GM12875 (cell line): ENCODE data around the gene CCDC148.
"Not testable (repeated sequence)": the region's sequence is repeated elsewhere in the genome, so short reads cannot be mapped to it uniquely, and the experiment has no call there.

Experiments
- H3K4me3 ChIP-seq: one replicate; pipeline ENCODE4 v1.5.1; 2011; ENCODE audit warnings: low read depth, low read length, control low read depth
- TF ChIP-seq, protein P1 (sequence below): IDR thresholded peaks from 2 replicates; pipeline ENCODE4 v1.5.1; 2011; ENCODE audit warnings: low read depth, mild to moderate bottlenecking, control low read depth, inconsistent platforms, low read length, moderate library complexity, borderline replicate concordance; ENCODE audit not compliant: insufficient read depth

Gene CCDC148

GRCh38 chr2:158457826-158458616 lies 1.5 kb upstream of the CCDC148 start:
- H3K4me3 ChIP-seq: peak overlapping the region; percentile 88
- TF ChIP-seq, protein P1, sequence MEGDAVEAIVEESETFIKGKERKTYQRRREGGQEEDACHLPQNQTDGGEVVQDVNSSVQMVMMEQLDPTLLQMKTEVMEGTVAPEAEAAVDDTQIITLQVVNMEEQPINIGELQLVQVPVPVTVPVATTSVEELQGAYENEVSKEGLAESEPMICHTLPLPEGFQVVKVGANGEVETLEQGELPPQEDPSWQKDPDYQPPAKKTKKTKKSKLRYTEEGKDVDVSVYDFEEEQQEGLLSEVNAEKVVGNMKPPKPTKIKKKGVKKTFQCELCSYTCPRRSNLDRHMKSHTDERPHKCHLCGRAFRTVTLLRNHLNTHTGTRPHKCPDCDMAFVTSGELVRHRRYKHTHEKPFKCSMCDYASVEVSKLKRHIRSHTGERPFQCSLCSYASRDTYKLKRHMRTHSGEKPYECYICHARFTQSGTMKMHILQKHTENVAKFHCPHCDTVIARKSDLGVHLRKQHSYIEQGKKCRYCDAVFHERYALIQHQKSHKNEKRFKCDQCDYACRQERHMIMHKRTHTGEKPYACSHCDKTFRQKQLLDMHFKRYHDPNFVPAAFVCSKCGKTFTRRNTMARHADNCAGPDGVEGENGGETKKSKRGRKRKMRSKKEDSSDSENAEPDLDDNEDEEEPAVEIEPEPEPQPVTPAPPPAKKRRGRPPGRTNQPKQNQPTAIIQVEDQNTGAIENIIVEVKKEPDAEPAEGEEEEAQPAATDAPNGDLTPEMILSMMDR: peak; percentile 68

- TF ChIP-seq, protein P1: 0 out of 2 replicates have a peak, but pooled peaks have one; percentile 3
- H3K4me3 ChIP-seq: peak overlapping the region; percentile 88
Measured at GRCh38 chr2:158457092-158457825, 706 bp upstream of the CCDC148 start.

DNA sequence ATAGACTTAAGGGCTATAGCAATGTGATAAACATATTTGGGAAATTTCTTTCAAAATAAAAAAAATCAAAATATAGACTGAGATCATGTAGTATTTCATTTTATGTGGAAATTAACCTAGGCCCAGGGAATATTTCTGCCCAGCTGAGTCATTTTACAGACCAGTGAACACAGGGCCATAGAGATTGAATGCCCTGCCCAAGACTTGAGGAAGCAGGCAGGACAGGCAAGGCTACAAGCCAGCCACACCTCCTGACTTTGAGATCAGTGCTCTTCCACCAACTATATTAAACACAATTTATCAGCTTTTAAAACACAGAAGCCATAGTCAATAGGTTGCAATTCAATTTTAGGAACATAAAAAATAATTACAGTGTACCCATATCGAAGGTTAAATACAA lies 12.9 kb downstream of the CCDC148 start:
- TF ChIP-seq, protein P1: no peak

DNA sequence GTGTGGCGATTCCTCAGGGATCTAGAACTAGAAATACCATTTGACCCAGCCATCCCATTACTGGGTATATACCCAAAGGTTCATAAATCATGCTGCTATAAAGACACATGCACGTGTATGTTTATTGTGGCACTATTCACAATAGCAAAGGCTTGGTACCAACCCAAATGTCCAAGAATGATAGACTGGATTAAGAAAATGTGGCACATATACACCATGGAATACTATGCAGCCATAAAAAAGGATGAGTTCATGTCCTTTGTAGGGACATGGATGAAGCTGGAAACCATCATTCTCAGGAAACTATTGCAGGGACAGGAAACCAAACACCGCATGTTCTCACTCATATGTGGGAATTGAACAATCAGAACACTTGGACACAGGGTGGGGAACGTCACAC lies 17.5 kb downstream of the CCDC148 start:
- H3K4me3 ChIP-seq: not testable (repeated sequence)

More for the DNA sequence above, 12.9 kb downstream of the CCDC148 start:
- no peak overlapping the region for H3K4me3 ChIP-seq

DNA sequence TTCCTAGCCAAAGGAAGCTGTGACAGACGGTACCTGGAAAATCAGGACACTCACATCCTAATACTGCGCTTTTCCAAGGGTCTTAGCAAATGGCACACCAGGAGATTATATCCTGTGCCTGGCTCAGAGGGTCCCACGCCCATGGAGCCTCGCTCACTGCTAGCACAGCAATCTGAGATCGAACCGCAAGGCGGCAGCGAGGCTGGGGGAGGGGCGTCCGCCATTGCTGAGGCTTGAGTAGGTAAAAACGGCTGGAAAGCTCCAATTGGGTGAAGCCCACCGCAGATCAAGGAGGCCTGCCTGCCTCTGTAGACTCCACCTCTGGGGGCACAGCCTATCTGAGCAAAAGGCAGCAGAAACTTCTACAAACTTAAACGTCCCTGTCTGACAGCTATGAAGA lies 22.8 kb downstream of the CCDC148 start:
- H3K4me3 ChIP-seq: not testable (repeated sequence)

GRCh38 chr2:158432117-158432516 lies 24.4 kb downstream of the CCDC148 start:
- TF ChIP-seq, protein P1: no peak

GRCh38 chr2:158414538-158414937 lies 42.0 kb downstream of the CCDC148 start:
- TF ChIP-seq, protein P1: no peak
- no peak overlapping the region for H3K4me3 ChIP-seq

More at GRCh38 chr2:158432117-158432516, 24.4 kb downstream of the CCDC148 start:
- no peak overlapping the region for H3K4me3 ChIP-seq

DNA sequence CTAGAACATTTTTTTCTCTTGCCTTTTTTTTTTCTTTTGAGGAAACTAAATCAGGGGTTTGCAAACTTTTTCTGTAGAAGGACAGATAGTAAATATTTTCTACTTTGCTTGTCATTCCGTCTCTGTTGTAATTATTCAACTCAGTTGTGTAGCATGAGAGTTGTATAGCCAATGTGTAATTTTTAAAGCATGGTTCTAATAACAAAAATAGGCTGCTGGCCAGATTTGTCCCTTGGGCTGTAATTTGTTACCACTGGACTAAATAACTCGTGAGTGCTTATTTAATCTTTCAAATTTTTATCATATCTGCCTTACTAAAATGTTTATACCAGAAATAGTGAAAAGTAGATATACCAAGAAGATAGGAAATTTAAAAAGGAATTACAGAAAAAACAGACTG lies 43.0 kb downstream of the CCDC148 start:
- no peak overlapping the region for H3K4me3 ChIP-seq

More for the DNA sequence above, 43.0 kb downstream of the CCDC148 start:
- TF ChIP-seq, protein P1: no peak
